ENCODE data around the gene RBM5.

RBM5 gene

GRCh38 chr3:50088725-50089608 lies at the start of gene RBM5:
RBM5 (plus strand) TSS chr3:50088919; CDS start chr3:50090435, 1,516 bp downstream.
- Histone ChIP-seq H3K4me1 (ENCODE audit: insufficient read depth, poor library complexity, severe bottlenecking) (peaks cover 5% of the 10 kb centered on the region), H3K9me3 (ENCODE audit: severe bottlenecking) (no peaks in the 10 kb centered on the region), H3K4me3 (ENCODE audit: severe bottlenecking) (peak within 1 kb of the TSS; percentile 78), H3K27ac (ENCODE audit: poor library complexity, severe bottlenecking) (peak within 1 kb of the TSS; percentile 68), H3K36me3 (ENCODE audit: low read depth) (peaks cover 42% of the 10 kb centered on the region), H3K27me3 (ENCODE audit: insufficient read depth, poor library complexity, severe bottlenecking) (no peaks in the 10 kb centered on the region)
- DNase-seq (ENCODE audit: low spot score) = peak; percentile 95
- peak; percentile 99 for ATAC-seq (ENCODE audit: low read depth)
- no peak for TF ChIP-seq CTCF (IDR thresholded peaks at IDR 0.05; ENCODE audit: poor library complexity, severe bottlenecking)

GRCh38 chr3:50044976-50045375 lies 43.7 kb upstream of the RBM5 start:
- DNase-seq (ENCODE audit: low spot score) = no peak
- Histone ChIP-seq H3K27ac (ENCODE audit: poor library complexity, severe bottlenecking) (no peak overlapping the region), H3K36me3 (ENCODE audit: low read depth) (peaks cover 17% of the 10 kb centered on the region), H3K9me3 (ENCODE audit: severe bottlenecking) (no peaks in the 10 kb centered on the region), H3K27me3 (ENCODE audit: insufficient read depth, poor library complexity, severe bottlenecking) (no peaks in the 10 kb centered on the region), H3K4me3 (ENCODE audit: severe bottlenecking) (no peak overlapping the region), H3K4me1 (ENCODE audit: insufficient read depth, poor library complexity, severe bottlenecking) (no peaks in the 10 kb centered on the region)
- no peak for TF ChIP-seq CTCF (IDR thresholded peaks at IDR 0.05; ENCODE audit: poor library complexity, severe bottlenecking)
- no peak for ATAC-seq (ENCODE audit: low read depth)

GRCh38 chr3:50047426-50047825 lies 41.3 kb upstream of the RBM5 start:
- DNase-seq (ENCODE audit: low spot score) (no peak), ATAC-seq (ENCODE audit: low read depth) (no peak)
- no peaks in the 10 kb centered on the region for H3K27me3 ChIP-seq (ENCODE audit: insufficient read depth, poor library complexity, severe bottlenecking)
- H3K36me3 ChIP-seq (ENCODE audit: low read depth) = peaks cover 23% of the 10 kb centered on the region
- no peak for TF ChIP-seq CTCF (IDR thresholded peaks at IDR 0.05; ENCODE audit: poor library complexity, severe bottlenecking)
- no peaks in the 10 kb centered on the region for H3K9me3 ChIP-seq (ENCODE audit: severe bottlenecking)
- H3K27ac ChIP-seq (ENCODE audit: poor library complexity, severe bottlenecking) = no peak overlapping the region
- no peaks in the 10 kb centered on the region for H3K4me1 ChIP-seq (ENCODE audit: insufficient read depth, poor library complexity, severe bottlenecking)
- H3K4me3 ChIP-seq (ENCODE audit: severe bottlenecking) = no peak overlapping the region

GRCh38 chr3:50050361-50050760 lies 38.4 kb upstream of the RBM5 start:
- TF ChIP-seq CTCF (IDR thresholded peaks at IDR 0.05; ENCODE audit: poor library complexity, severe bottlenecking) = no peak
- Histone ChIP-seq H3K4me3 (ENCODE audit: severe bottlenecking) (no peak overlapping the region), H3K27me3 (ENCODE audit: insufficient read depth, poor library complexity, severe bottlenecking) (no peaks in the 10 kb centered on the region), H3K9me3 (ENCODE audit: severe bottlenecking) (no peaks in the 10 kb centered on the region), H3K36me3 (ENCODE audit: low read depth) (peaks cover 44% of the 10 kb centered on the region), H3K27ac (ENCODE audit: poor library complexity, severe bottlenecking) (no peak overlapping the region), H3K4me1 (ENCODE audit: insufficient read depth, poor library complexity, severe bottlenecking) (no peaks in the 10 kb centered on the region)
- ATAC-seq (ENCODE audit: low read depth) (no peak), DNase-seq (ENCODE audit: low spot score) (no peak)

GRCh38 chr3:50057756-50058155 lies 31.0 kb upstream of the RBM5 start:
- Histone ChIP-seq H3K27me3 (ENCODE audit: insufficient read depth, poor library complexity, severe bottlenecking) (no peaks in the 10 kb centered on the region), H3K36me3 (ENCODE audit: low read depth) (peaks cover 61% of the 10 kb centered on the region), H3K27ac (ENCODE audit: poor library complexity, severe bottlenecking) (no peak overlapping the region), H3K4me3 (ENCODE audit: severe bottlenecking) (no peak overlapping the region), H3K9me3 (ENCODE audit: severe bottlenecking) (no peaks in the 10 kb centered on the region), H3K4me1 (ENCODE audit: insufficient read depth, poor library complexity, severe bottlenecking) (no peaks in the 10 kb centered on the region)
- DNase-seq (ENCODE audit: low spot score) (no peak), ATAC-seq (ENCODE audit: low read depth) (no peak)
- TF ChIP-seq CTCF (IDR thresholded peaks at IDR 0.05; ENCODE audit: poor library complexity, severe bottlenecking) = no peak
